Measurements from ENCODE around the gene HMGXB3.

The HMGXB3 gene

GRCh38 chr5:150052956-150053712 lies 52.6 kb downstream of the HMGXB3 start:
- DNase-seq, result no peak

DNA sequence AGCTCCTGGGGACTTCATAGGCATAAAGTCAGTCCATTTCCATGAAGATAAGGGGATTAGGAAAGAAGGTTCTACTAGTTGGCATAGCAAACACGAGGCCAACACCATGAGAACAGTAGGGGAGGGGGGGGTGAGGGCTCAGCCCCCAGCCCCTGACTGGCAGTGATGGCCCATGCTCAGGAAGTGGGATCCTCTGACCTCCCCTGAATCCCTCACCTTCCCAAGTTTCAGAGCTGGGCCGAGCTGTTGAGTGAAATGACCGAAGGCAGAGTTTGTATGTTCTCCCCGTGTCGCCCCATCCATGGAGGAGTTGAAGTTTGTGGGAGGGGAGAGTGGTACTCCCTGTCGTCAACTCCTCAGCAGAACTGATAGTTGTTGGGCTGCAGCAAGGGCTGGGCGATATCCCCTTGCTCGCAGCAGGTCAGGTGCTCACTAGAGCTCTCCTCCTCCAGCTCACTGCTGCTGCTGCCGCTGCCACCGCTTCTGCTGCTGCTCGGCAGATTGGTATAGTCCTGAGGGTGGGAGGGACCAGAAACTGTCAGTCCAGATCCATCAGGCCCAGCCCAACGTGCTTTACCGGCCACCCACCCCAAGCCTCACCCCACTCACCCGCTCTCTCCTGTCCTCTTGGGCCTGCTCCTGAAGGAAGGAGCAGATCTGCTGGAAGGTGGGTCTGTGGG lies 53.3 kb downstream of the HMGXB3 start:
- no peak for DNase-seq

DNA sequence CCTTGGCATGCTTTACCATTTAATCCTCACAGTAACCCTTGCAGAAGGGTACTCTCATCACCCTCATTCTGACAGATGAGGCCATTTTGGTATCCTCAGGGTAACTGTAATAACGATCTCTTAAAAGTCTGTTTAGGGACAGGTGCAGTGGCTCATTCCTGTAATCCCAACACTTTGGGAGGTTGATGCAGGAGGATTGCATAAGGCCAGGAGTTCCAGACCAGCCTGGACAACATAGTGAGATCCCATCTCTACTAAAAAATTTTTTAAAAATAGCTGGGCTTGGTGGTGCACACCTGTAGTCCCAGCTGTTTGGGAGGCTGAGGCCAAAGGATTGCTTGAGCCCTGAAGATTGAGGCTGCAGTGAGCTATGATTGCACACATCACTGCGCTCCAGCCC lies 54.0 kb downstream of the HMGXB3 start:
- no peak for DNase-seq

- DNase-seq, result no peak
Observed at GRCh38 chr5:150055326-150056074, 55.0 kb downstream of the HMGXB3 start.

- no peak for DNase-seq
Observed at GRCh38 chr5:150056075-150056443, 55.5 kb downstream of the HMGXB3 start.

DNA sequence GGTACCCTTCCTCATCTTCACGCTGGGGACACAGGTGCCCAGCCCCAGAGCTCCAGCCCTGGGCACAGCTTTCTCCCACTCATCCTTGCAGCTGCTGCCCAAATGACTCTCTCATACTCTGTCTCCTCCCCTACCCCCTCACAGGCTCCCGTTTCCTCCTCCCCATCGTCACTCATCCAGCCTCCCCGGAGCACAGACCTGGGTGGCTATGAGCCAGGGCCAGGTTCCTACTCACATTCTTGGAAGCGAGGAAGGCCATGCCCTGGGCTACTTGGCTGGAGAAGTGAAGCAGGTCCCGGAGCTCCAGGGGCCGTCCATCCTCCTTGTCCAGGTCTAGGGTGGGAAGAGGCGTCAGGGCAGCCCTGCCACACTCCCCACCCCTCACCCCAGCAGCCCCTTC lies 56.5 kb downstream of the HMGXB3 start:
- DNase-seq, result no peak

DNA sequence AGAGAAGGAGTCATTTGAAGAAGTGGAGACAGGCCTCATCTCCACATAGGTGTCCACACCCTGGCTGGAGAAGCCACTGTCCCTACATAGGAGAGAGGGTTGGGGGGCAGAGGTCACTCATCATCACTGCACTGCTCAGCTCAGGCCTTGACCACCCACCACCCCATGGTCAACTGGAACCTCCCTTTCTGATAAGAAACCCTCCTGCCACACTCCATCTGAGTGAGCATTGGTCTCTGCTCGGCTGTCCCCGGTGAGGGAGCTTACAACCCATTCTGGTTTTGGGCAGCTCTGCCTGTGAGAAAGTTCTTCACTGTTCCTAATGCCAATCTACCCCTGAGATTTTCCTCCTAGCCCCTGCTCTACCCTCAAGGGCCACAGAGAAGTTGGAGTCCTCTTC lies 57.0 kb downstream of the HMGXB3 start:
- no peak for DNase-seq

DNA sequence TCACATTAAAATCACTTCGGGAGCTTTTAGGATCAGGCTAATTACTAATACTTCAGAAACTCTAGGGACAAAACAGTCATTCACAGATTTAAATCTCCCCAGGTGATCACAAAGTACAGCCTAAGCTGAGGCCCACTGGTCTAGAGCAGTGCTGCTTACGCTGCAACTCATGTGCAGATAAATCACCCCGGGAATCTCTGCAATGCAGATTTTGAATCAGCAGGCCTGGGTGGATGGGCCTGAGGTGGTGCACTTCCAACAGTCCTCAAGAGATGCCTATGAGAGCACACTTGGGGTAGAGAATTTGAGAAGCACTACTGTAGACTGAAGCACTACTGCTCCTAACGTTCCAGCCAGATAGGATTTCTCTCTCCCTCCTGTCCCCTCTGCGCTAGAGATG lies 57.5 kb downstream of the HMGXB3 start:
- DNase-seq, result no peak

DNA sequence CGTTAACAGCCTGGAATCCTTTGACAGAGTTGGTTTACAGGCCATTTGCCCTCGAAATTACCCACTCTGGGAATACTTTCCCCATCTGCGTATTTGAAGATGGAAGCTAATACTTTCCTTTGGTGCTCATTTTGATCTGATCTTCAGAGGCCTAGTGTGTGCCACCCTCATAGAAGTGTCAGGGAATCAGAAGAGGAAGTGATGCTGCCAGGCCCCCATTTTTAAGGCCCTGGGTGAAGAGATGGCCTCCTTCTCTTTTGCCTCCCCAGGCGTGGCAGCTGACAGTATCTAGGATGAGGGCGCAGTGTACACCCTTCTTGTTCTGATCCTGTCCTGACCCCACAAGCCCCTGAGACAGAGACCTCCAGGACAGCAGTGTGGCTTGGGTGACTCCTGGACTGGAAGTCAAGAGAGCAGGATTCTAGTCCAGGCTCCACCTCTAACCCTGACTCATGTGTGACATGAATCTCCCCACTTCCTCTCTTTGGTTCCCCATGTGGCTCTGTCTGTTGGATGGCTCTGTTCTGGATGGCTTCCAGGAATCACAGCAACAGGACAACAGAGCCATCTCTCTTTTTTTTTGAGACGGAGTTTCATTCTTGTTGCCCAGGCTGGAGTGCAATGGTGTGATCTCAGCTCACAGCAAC lies 58.1 kb downstream of the HMGXB3 start:
- no peak for DNase-seq

DNA sequence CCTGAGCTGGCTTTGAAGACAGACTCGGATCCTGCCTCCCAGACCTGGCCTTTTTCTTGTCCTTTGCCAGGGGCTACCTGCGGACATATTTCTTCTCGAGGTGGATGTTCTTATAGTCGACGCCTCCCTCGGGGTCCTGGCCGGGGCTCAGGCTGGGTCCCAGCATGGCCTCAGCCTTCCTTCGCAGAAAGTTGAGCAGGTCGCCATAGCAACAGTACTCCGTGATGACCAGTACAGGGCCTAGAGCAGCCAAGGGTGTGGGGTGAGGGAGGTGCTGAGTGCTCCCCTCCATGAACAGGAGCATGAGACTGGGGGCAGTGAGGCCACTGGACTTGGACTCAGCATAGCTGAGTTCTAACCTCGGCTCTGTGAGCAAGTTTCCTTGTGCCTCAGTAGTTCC lies 59.1 kb downstream of the HMGXB3 start:
- no peak for DNase-seq

DNA sequence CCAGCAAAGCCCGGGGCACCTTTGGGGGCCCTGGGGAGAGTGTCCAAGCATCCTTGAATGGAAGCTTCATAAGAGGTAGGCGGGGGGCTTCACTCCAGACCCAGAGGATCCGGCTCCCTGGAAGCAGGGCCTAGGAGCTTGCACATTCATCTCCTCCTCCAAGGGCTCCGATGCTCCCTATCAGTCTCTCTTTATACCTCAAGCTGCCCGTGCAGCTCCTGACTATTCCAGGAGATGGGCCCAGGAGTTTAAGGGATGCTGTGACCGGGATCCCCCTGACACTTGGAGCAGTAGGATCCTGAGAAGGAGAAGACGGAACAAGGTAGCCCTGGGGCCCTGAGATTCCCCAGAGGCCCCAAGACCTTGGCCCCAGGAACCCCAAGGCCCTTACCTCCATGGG lies 59.9 kb downstream of the HMGXB3 start:
- no peak for DNase-seq

DNA sequence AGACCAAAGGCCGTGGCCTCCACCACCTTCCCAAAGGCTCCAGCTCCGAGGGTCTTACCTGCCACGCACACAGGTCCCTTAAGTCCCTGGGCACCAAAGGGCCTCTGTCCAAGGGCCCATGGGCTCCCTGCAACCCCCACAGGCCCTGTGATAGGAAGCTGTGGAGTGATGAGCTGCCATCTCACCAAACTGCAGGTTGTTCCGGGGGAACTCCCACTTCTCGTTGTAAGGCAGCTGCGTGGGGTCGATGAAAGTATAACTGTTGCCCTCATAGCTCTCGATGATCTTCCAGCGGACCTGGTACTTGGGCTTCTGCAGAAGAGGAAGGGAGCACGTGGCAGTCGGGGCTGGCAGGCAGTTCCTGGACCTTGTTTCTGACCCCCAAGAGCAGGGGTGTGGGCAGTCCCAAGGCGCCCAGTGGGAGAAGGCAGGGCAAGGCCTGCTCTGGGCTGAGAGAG lies 61.0 kb downstream of the HMGXB3 start:
- no peak for DNase-seq

DNA sequence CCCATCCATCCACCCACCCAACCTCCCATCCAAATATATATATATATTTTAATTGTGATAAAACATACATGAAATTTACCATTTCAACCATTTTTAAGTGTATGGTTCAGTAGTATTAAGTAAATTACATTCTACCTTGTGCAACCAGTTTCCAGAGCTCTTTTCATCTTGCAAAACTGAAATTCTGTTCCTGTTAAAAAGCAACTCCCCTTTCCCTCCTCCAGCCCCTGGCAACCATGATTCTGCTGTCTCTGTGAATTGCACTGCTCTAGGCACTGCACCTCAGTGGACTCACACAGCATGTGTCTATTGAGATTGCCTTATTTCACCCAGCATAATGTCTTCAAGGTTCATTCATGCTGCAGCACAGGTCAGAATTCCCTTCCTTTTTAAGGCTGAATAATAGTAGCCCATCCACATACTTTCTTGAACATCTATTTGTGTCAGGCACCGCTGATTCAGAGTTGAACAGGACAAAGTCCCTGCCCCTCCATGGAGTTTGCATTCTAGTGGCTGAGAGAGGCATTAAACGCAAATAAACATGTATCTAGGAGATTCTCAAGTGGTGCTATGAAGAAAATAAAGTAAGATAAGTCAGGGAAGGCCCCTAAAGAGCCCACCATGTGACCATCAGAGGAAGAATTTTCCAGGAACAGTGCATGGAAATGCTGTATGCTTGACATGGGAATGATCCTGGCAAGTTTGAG lies 61.8 kb downstream of the HMGXB3 start:
- no peak for DNase-seq

GRCh38 chr5:150063638-150064037 lies 63.1 kb downstream of the HMGXB3 start:
- no peak for DNase-seq

DNA sequence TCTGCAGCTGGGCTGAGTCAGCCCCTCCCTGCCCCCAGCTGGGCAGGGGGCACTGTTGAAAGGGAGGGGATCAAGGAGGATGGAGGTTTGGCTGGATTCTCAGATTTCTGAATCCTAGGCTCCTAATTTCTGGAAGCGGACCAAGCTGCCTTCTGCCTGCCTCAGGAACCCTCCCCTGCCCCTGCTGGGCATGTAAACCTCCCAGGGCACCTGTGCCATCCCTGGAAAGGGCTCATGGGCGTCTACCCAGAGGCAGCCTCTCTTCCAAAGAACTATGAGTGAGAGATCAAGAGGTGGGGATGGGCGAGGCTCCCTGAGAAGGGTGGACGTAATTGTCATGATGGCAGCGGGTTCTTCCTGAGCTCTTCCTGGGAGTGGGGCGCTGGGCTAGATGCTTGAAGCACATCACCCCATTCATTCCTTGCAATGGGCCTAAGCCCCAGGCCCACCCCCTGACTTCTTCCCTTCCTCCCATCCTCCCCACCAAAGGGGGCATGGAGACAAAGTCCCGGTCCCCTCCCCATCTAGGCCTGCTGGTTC lies 64.2 kb downstream of the HMGXB3 start:
- no peak for DNase-seq

DNA sequence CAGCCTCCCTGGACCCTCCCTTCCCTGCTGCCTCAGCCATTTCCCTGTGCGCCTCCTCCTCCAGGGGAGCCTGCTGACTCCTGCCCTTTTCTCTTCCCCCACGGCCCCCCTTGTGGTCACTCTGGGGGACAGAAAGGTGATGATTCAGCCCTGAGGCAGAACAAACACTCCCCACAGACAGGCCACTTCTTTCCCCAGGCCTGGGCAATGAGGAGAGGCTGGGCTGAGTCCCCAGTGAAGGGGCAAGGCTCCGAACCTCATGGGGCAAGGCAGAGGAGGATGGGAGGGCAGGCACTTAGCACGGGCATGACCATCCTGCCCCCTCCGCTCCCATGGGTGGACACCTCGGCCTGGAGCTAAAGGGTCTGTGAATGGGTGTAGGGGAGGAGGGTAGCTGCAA lies 64.8 kb downstream of the HMGXB3 start:
- no peak for DNase-seq

DNA sequence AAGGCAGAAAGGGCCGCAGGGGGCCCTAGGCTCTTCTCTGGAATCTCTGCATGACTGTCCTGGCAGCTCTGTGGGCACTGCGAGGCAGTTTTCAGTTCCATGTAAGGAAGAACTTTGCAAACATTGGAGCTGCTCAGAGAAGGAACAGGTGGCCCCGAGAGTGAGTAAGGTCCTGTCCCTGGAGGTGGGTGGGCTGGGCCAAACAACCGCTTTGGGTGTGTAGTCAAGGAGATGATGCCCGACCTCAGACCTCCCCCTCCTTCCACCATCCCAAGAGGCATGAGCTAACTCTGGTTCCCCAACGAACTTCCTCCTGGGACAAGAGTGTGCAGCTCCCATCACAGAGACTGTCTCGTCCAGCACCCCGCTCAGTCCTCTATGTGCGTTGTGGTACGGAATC lies 65.3 kb downstream of the HMGXB3 start:
- no peak for DNase-seq

DNA sequence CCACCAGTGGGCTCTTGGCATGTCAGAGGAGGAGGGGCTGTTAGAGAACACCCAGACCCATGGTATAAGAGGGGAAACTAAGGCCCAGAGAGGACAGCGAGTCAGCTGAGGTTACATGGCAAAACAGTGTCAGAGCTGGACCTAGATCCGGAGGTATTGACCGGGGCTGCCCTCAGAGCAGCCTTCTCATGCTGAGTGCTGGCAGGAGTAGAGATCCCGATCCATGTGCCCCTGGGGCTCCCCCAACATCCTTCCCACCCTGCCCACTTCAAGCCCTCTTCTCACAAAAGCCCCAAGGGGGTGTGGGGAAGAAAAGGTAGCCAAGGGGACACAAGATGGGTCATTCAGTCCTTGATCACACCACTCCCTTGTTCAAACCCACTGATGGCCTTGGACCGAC lies 65.9 kb downstream of the HMGXB3 start:
- no peak for DNase-seq

GRCh38 chr5:150066901-150067396 lies 66.4 kb downstream of the HMGXB3 start:
- no peak for DNase-seq

GRCh38 chr5:150067405-150067960 lies 66.9 kb downstream of the HMGXB3 start:
- DNase-seq, result no peak

GRCh38 chr5:150068071-150068470 lies 67.5 kb downstream of the HMGXB3 start:
- no peak for DNase-seq

DNA sequence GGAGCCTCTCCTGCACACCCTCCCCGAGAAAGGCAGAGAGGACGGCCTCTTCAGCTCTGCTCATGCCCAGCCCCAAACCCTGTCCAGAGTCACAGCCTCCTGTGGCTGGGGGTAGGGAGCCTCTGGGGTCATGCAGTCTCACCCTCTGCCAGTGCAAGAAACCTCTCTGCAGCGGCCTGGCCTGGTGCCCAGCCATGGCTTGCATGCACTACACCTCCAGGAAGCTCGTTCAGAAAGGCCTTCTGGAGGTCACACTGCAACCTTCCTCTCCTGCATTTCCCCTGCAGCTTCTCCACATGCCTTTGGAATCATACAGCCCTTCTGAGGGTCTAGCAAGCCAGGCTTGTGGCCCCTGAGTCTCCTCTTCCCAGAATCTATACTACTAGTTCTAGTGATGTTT lies 67.9 kb downstream of the HMGXB3 start:
- no peak for DNase-seq

Data from NCI-H510A (cell line).